ENCODE results near the gene FLNB.

DNA sequence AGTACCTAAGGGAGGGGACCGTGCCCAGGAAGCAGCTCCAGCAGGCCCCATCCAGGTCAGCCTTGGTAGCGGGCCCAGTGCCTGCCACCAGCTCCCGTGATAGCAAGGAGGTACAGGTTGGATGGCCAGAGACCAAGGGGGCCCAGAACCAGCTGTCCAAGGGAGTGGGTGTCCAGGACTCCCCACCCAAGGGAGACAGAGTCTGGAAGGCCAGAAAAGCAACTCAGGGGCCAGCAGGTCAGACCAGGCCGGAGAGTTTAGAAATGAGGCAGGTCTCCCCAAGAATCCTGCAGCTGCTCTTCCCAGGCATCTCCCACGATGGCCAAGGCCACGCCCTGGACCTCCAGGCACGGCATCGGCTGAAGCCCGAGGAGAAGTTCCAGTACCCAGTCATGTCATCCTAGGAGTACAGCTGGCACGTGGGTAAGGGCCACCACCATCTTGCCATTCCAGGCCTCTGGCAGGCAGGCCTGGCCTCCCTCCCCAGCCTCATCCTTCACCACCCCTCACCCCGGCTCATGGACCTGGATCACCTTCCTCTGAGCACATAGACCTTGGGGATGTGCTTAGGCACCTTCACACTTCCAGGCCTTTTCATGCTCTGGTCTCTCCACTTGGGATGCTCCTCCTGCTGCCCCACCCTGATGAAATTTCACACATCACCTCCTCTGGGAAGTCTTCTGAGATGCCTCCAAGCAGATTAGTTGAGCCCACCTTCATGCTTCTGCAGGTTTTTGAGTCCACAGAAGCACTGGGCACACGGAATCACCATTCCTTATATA, 172.1 kb downstream of the FLNB start:
- TF ChIP-seq, protein P1, sequence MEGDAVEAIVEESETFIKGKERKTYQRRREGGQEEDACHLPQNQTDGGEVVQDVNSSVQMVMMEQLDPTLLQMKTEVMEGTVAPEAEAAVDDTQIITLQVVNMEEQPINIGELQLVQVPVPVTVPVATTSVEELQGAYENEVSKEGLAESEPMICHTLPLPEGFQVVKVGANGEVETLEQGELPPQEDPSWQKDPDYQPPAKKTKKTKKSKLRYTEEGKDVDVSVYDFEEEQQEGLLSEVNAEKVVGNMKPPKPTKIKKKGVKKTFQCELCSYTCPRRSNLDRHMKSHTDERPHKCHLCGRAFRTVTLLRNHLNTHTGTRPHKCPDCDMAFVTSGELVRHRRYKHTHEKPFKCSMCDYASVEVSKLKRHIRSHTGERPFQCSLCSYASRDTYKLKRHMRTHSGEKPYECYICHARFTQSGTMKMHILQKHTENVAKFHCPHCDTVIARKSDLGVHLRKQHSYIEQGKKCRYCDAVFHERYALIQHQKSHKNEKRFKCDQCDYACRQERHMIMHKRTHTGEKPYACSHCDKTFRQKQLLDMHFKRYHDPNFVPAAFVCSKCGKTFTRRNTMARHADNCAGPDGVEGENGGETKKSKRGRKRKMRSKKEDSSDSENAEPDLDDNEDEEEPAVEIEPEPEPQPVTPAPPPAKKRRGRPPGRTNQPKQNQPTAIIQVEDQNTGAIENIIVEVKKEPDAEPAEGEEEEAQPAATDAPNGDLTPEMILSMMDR (conservative IDR thresholded peaks at IDR 0.05 in 1 of 2, IDR thresholded peaks at IDR 0.05 in 1 of 2; ENCODE audit: extremely low read depth in 1 of 2, insufficient read depth in 1 of 2, low read depth in 1 of 2, low read length in 2 of 2): no peak
- no peak for TF ChIP-seq EZH2 (IDR thresholded peaks at IDR 0.05; ENCODE audit: borderline replicate concordance, low read length)

Data from mammary epithelial cell (primary cell).